HG03354 (cell line): Measurements from ENCODE around the gene LECT2.

ENCODE experiments used
- ATAC-seq: cut with Tn5 transposase; IDR thresholded peaks from one replicate; pipeline ENCODE4 v1.9.1; 2021; ENCODE audit warnings: mild to moderate bottlenecking; ENCODE audit not compliant: unreplicated experiment, poor library complexity, severe bottlenecking

The LECT2 gene

DNA sequence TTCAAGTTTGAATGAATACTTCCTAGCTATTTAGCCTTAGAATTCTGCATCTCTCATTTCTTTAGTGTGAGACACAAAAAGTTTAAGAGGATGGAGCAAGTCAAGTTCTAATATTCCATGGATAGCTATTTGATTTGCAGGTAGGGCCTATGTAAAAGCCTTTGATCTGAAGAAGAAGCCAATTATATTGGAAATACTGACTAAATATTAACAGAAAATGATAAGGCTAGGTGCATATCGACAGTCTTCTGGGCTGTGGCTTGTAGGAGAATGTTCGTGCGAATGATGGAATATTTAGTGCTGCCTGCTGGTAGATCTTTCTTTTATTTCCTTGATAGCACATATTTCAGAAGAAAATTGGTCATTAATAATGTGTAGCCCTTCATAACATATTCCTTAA, at the start of gene LECT2:
TSS of gene LECT2 (minus strand) at position 85 of the 400 bp plus-strand sequence. CDS start 150 bp downstream, outside the sequence.
- ATAC-seq: no peak

DNA sequence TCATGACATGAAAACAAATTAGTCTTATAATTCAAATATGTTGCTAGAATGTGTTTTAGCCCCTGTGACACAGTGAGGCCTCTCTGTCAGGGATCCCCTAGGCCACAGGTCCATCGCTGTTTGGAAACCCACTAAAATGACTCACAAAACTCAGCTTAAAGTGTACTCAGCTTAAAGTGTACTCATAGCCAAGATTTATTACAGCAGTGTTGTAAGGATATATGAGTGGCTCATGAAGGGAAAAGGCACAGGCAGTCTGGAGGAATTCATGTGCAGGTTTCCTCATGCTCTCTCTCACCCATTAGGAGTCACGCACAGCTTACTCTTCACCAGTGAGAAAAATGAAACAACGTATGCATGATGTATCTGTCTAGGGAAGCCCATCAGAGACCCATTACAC, 49.7 kb upstream of the LECT2 start:
- ATAC-seq: no peak

GRCh38 chr5:136001466-136001981, 46.7 kb upstream of the LECT2 start:
- ATAC-seq: no peak

DNA sequence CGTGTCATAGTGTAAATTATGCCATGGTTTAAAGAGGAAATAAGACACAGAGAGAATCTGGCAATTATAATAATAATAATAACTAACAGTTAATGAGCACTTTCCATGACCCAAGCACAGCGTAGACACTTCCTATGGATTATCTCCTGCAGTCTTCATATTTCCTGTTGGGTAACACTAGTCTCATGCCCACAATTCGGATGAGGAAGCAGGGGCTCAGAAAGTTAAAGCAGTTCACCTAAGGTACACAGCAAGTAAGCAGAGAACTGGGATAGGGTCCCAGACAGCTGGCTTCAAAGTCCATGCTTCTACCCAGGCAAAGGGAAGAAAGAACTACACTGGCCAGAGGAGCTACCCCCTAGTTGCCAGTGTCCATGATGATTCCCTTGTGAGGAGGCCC, 46.1 kb upstream of the LECT2 start:
- ATAC-seq: no peak

DNA sequence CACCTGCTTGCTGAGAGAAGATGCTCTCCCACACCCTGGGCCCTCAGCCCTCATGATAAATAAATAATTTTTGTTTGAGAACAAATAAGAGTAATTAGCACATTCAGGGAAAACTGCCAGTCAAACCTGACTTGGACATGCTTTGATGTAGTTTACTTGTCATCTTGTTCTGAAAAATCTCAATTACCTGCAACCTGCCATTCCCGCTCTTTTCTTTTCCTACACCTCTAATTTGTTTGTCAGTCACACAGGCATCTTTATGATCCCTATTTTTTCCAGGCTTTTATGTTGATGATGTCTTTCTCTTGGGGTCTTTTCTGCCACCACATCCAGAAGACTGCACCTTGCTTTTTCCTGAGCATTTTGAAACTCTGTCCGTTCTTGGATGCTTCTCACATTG, 45.4 kb upstream of the LECT2 start:
- ATAC-seq: no peak

DNA sequence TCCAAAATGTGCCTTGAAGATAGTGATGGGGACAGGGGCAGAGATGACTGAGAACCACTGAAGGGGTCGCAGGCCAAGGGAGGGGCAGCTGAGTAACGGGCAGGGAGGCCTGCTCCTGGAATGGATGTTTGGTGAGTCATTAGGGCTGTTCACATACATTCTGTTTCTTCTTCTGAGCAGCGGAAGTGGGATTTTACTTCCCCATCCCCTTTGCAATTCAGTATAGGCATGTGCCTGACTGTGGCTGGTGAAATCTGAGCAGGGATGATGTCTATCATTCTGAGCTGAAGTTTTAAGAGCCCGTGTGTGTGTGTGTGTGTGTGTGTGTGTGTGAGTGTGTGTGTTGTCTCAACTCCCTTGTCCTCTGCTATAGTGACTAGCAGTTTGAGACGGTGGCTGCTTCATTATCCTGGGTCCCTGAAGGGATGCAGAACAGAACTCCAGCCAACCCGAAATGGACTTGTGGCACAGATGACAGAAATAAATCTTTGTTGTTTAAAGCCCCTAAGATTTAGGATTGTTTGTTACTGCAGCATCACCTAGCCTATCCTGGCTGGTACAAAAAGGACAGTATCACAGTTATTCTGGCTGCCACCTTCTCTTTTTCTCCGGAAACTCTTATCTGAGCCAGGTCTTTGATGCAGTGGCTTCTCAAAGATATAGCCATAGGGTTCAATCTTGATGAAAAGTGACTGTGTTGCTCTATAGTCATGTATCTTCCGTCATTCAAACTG, 44.8 kb upstream of the LECT2 start:
- no peak for ATAC-seq

- no peak for ATAC-seq
Measured at GRCh38 chr5:135998889-135999288, 44.1 kb upstream of the LECT2 start.

DNA sequence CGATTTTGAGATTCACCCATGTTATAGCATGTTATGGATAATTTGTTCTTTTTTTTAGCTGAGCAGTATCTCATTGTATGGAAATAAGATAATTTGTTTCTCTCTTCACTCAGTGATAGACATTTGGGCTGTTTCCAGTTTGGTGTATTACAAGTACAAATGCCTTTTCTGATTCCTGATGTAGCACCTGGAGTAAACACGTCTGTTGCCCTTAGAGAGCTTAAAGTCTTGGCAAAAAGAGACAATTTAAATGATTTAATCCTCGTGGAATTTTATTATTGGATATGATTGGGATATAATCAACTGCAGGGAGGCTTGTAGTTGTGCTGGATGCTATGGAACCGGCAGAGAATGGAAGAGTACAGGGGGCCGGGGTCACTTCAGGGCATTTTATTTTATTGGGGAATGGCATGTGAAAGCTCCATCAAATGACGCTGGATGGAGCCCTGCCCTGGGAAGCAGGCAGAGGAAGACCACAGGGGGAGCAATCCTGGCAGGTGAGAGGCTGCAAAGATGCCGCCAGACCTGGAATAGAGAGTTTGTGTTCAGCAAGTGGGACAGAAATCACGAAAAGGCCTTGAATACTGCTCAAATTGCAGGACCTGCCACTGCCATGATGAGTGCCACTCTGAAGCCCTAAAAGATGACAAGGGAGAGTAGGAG, 43.0 kb upstream of the LECT2 start:
- ATAC-seq: no peak

DNA sequence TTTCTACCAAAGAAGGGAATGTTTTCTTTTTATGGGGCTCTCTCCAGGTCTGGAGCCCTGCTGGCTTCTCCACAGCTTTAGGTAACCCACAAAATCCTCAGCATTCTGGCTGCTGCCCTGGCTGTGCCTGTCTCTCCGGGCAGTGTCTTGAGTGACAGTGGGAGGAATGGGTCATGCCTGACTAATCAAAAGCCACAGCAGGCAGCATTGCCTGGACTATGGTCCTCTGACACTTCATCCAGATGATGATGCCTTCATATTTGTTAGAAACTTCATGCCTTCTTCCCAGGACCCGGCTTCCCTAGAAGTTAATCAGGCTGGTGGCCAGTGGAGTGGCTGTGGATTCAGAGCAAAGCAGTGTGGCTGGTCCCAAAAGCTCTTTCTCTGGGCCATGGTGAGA, 41.8 kb upstream of the LECT2 start:
- no peak for ATAC-seq

- no peak for ATAC-seq
Measured at GRCh38 chr5:135995976-135996375, 41.2 kb upstream of the LECT2 start.

DNA sequence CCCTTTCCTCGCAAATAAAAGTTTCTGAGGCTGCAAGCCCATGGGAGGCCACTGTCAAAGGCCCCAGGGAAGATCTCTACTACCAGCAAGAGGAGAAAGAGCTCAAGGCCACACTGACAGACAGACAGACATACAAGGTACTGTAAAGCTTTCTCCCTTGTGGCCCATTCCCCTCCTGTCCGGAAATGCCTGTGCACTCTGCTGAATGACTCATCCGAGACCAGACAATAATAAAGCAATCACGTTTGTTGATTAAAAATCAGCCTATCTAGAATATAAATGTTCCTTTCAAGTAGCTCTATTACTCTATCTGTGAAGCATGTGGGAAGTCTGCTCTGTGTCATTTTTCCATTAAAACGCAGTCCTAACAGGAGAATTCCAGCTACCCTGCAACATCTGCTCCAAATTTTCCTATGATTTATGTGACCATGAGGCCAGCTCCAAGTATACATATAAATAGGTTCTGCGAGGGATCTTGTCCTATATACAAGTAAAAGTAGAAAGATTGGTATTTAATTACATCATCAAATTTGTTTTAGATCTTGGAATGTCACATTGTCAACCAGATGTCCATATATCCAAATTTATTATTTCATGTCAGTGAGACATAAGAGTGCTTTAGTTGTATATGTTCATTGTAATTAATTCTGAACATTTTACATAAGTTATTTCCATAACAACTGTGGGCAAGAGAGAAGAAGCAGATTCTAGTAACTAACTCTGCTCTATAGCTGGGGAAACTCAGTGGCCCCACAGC, 39.3 kb upstream of the LECT2 start:
- no peak for ATAC-seq

- ATAC-seq: no peak
Measured at GRCh38 chr5:135993335-135993879, 38.6 kb upstream of the LECT2 start.

DNA sequence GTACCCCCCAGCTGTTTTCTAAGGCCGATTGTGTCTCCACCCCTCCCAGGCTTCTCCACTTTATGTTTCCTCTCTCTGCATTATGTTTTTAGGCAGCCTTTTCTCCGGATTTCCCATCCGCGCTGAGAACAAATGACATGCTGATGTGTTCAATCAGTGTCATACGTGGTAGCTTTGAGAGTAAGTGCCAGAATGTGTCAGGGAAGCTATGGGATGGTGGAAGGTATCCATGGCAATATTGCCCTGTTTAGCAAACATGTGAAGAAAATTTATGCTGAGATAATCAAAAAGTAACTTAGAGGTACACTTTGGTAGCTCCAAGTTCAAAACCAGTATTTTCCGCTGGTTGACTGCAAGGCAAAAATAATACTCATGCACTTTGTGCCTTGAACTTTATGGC, 36.6 kb upstream of the LECT2 start:
- no peak for ATAC-seq

- ATAC-seq: no peak
Measured at GRCh38 chr5:135990528-135991255, 35.9 kb upstream of the LECT2 start.

DNA sequence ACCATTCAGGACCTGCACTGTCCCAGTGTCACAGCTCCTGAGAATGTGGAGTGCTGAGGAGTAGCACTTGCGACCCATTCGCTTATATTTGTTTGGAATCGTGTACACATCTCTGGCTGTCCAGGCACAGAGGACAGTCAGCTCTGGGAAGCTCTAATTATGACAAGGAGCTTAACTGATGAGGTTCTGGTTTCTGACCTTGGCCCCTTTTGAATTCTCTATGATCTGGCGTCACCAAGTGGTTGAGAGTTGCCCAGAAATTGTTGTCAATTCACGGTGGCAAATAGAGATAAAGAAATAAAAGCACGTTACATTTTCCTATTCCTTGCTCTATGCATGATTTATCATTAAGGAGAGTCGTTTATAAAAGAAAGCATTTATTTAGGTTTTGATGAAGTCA, 34.9 kb upstream of the LECT2 start:
- ATAC-seq: no peak

- no peak for ATAC-seq
Measured at GRCh38 chr5:135988546-135988945, 33.8 kb upstream of the LECT2 start.

DNA sequence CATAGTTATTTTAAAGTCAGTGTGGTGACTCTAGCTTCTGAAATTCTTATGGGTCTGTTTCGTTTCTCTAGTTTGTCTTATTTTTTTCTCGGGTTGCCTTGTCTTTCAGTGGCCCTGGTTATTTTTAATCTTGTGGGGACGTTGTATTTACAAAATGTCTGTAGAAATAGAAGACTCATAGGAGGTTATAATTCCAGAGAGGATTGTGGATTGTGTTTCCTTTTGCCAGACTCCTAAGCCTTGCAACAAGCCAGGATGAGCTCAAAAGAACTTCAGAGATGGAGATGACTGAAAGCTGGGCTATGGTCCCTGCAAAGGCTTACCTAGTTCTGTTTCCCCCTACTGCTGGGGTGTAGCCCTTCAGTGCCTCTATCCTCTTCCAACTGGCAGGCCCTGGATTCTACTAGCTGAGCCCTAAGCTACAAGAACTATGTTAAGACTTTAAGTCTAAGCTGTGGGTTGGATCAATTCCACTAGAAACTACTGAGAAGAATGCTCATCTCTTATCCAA, 32.2 kb upstream of the LECT2 start:
- ATAC-seq: no peak

DNA sequence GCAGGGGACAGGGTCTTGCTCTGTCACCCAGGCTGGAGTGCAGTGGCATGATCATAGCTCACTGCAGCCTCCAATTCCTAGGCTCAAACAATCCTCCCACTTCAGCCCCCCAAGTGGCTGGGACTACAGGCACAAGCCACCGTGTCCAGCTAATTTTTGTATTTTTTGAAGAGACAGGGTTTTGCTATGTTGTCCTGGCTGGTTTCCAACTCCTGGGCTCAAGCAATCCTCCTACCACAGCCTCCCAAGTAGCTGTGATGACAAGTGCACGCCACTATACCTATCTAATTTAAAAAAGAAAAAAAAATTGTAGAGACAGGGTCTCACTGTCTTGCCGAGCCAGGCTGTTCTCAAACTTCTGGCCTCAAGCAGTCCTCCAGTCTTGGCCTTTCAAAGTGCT, 31.6 kb upstream of the LECT2 start:
- no peak for ATAC-seq

DNA sequence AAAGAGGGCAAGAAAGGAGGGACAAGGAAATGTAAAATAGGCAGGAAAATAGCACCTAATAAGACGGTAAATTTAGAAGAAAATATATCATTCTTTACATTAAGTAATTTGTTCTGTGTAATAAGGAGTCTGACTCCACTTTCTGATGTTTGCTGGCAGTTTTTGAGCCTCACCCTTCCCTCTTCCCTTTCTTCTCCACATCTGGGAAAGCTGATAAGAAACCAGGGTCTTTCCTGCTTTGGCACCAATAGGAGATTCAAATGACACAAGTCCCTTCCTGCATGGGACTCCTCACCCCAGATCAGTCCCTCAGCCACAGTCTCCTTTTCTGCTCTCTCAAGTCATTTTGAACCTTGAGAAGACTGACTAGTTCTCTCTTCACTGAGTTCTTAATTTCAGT, 31.2 kb upstream of the LECT2 start:
- no peak for ATAC-seq

DNA sequence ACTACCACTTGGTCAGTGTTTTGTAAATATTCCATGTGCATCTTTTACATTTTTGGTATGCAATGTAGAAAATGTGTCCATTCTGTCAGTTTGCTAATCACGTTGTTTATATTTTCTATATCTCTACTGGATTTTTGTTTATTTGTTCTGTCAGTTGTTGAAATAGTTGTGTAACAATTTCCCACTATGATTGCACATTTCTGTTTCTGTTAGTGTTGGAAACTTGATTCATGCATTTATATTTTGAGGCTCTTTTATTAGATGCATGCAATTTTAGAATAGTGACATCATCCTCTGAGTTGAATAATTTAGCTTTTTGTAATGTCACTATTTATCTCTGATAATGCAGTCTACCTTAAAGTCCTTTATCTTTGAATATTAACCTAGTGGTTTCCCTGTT, 25.8 kb upstream of the LECT2 start:
- ATAC-seq: no peak
